Lower leg skin (tissue), 3 donors: ENCODE results near the gene MPRIP.

ENCODE experiments used
- POLR2A ChIP-seq, 2 donors: fragments of 450-650 bp; IDR thresholded peaks; one replicate each; pipeline ENCODE4 v1.6.1; 2016 to 2017; ENCODE audit warnings: antibody characterized with exemption in 2 of 2, mild to moderate bottlenecking in 1 of 2, moderate library complexity in 1 of 2
- TF ChIP-seq, protein P1 (sequence below), 3 donors: fragments of 450-650 bp; IDR thresholded peaks; one replicate each; pipeline ENCODE4 v1.5.1; 2016; ENCODE audit warnings: antibody characterized with exemption in 3 of 3, mild to moderate bottlenecking in 3 of 3, moderate library complexity in 2 of 3

DNA sequence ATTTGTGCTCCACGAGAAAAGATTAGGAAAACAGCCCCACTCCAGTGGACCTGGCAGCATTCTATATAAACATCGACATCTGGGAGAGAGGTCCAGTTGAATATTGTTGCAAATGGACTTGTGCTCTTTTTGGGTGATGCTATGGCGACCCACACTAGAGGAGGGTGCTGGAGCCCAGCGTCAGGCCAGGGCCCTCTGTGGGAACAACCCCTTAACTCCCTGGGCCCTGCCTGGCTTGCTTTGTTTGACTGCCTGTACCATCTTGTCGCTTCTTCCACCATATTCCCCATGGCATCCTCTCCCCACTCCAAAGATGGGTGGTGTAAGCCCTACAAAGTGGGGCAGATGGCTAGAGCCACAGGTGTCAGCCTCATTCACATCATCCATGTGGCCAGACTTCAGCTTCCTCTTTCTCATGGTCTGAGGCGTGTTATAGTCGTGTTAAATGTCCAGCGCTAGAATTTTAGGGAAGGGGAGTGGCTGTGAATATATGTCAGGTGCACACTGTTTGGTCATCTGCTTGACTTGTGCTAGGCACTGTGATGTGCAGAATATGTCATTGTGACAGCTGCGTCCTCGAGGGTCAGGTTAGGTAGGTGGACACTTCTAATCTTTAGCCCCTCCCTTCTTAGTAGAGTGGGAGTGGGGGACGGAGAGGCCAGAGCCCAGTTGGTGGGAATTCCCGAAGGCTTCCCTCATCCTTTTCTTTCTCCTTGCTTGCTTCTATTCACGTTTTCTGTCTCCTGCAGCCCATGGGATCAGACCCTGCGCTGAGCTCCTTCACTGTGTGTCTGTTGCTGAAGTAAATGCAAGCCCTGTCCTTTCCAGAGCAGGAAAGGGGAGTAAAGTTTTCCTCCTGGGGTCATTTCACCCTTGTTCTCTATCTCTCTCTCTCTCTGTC is 49.8 kb downstream of the MPRIP start:
- TF ChIP-seq, protein P1, sequence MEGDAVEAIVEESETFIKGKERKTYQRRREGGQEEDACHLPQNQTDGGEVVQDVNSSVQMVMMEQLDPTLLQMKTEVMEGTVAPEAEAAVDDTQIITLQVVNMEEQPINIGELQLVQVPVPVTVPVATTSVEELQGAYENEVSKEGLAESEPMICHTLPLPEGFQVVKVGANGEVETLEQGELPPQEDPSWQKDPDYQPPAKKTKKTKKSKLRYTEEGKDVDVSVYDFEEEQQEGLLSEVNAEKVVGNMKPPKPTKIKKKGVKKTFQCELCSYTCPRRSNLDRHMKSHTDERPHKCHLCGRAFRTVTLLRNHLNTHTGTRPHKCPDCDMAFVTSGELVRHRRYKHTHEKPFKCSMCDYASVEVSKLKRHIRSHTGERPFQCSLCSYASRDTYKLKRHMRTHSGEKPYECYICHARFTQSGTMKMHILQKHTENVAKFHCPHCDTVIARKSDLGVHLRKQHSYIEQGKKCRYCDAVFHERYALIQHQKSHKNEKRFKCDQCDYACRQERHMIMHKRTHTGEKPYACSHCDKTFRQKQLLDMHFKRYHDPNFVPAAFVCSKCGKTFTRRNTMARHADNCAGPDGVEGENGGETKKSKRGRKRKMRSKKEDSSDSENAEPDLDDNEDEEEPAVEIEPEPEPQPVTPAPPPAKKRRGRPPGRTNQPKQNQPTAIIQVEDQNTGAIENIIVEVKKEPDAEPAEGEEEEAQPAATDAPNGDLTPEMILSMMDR (IDR thresholded peaks at IDR 0.05), result no peak
- no peak for TF ChIP-seq POLR2A (IDR thresholded peaks at IDR 0.05)
